Measurements from ENCODE around the gene RIBC2. TPM values are rescaled to one million over a fixed set of nuclear protein-coding genes. Genes with fewer than 3 reads are reported as not detected.

RIBC2 gene
- total RNA-seq, 2 experiments from 2014 or later: 0.78 TPM; not detected in 1

DNA sequence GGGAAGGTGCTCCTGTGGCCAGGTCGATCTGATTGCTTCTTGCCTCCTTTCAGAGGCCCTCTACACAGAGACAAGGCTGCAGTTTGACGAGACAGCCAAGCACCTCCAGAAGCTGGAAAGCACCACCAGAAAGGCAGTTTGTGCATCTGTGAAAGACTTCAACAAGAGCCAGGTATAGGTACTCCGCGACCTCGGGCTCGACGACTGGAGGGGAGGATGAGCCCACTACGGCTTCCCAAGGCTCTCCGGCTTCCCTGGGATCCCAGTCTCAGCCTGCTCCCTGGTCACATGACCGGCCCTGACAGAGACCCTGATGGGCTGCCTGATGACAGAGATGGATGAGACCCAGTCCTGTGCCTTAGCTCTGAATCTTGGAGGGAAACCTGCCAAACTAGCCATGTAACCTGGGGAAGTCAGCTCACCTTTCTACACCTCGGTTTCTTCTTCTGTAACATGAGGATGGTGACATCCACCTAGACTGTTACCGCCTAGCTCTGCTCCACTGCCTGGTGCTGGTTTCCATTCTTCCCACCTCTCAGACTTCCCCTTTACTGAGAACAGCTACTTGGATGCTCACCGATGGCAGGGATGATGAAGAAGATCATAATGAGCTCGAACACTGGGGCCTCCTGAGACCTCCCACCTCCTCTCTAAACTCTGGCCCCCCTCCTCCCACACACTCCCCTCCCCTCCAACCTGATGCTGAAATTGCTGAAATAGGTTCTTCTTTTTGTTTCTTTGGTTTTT, 8.9 kb downstream of the RIBC2 start:
- no peak for DNase-seq (ENCODE audit: low spot score)
- TF ChIP-seq EZH2phosphoT487 (IDR thresholded peaks at IDR 0.05; ENCODE audit: borderline replicate concordance, low read depth, low read length): no peak
- TF ChIP-seq, protein P1, sequence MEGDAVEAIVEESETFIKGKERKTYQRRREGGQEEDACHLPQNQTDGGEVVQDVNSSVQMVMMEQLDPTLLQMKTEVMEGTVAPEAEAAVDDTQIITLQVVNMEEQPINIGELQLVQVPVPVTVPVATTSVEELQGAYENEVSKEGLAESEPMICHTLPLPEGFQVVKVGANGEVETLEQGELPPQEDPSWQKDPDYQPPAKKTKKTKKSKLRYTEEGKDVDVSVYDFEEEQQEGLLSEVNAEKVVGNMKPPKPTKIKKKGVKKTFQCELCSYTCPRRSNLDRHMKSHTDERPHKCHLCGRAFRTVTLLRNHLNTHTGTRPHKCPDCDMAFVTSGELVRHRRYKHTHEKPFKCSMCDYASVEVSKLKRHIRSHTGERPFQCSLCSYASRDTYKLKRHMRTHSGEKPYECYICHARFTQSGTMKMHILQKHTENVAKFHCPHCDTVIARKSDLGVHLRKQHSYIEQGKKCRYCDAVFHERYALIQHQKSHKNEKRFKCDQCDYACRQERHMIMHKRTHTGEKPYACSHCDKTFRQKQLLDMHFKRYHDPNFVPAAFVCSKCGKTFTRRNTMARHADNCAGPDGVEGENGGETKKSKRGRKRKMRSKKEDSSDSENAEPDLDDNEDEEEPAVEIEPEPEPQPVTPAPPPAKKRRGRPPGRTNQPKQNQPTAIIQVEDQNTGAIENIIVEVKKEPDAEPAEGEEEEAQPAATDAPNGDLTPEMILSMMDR (conservative IDR thresholded peaks at IDR 0.05; ENCODE audit: low read length): no peak
- H3K9me2 ChIP-seq (ENCODE audit: insufficient read depth, low read length): no peaks in the 10 kb centered on the region
- no peak overlapping the region for H3K27ac ChIP-seq (ENCODE audit: low read depth, low read length, poor library complexity, severe bottlenecking)
- H3K4me3 ChIP-seq (ENCODE audit: low read depth, low read length, poor library complexity, severe bottlenecking): no peak overlapping the region
- ChIA-PET POLR2A (no interaction called here), CTCF (ENCODE audit: unreplicated experiment) (no interaction called here)
- no peak overlapping the region for H3K4me2 ChIP-seq (ENCODE audit: low read length)
- no peaks in the 10 kb centered on the region for H3K4me1 ChIP-seq (ENCODE audit: insufficient read depth, low read length, poor library complexity, severe bottlenecking)
- no peaks in the 10 kb centered on the region for H4K20me1 ChIP-seq (ENCODE audit: insufficient read depth, low read length)
- no peaks in the 10 kb centered on the region for H3K36me3 ChIP-seq (ENCODE audit: insufficient read depth, low read length)
- H2AFZ ChIP-seq (ENCODE audit: low read length): no peak overlapping the region
- intact Hi-C loops (cut with micrococcal nuclease; ENCODE audit: unreplicated experiment): no loop called here
- H3K9me3 ChIP-seq (ENCODE audit: low read length): no peaks in the 10 kb centered on the region
- BruUV-seq (replicated peaks): no TSS peak
- no peaks in the 10 kb centered on the region for H3K79me2 ChIP-seq (ENCODE audit: insufficient read depth, low read depth, low read length)

DNA sequence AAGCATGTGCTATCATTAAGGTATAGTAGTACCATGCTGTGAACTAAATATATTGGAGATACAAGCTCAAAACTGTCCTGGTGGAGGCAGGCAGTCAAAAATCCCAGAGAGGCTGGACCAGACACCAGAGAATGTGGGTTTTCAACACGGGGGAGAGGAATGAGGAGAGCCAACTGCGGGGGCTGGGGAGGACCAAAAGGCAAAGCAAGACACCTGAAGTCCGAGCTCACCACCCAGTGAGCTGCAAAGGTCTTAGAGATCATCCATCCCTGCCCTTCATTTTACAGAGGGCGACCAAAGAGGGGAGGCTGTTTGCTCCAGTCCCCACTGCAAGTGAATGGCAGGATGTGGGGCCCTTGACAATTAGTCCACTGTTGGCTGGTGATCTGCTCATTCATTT, 10.0 kb downstream of the RIBC2 start:
- no peaks in the 10 kb centered on the region for H3K9me3 ChIP-seq (ENCODE audit: low read length)
- H3K27ac ChIP-seq (ENCODE audit: low read depth, low read length, poor library complexity, severe bottlenecking): no peak overlapping the region
- no peaks in the 10 kb centered on the region for H4K20me1 ChIP-seq (ENCODE audit: insufficient read depth, low read length)
- no peak overlapping the region for H2AFZ ChIP-seq (ENCODE audit: low read length)
- intact Hi-C loops (cut with micrococcal nuclease; ENCODE audit: unreplicated experiment): no loop called here
- no TSS peak for BruUV-seq (replicated peaks)
- DNase-seq (ENCODE audit: low spot score): no peak
- no peak overlapping the region for H3K4me2 ChIP-seq (ENCODE audit: low read length)
- H3K36me3 ChIP-seq (ENCODE audit: insufficient read depth, low read length): no peaks in the 10 kb centered on the region
- TF ChIP-seq EZH2phosphoT487 (IDR thresholded peaks at IDR 0.05; ENCODE audit: borderline replicate concordance, low read depth, low read length): no peak
- TF ChIP-seq, protein P1 (conservative IDR thresholded peaks at IDR 0.05; ENCODE audit: low read length): no peak
- H3K4me1 ChIP-seq (ENCODE audit: insufficient read depth, low read length, poor library complexity, severe bottlenecking): no peaks in the 10 kb centered on the region
- no peak overlapping the region for H3K4me3 ChIP-seq (ENCODE audit: low read depth, low read length, poor library complexity, severe bottlenecking)
- CTCF ChIA-PET (ENCODE audit: unreplicated experiment): no interaction called here
- POLR2A ChIA-PET: no interaction called here
- H3K79me2 ChIP-seq (ENCODE audit: insufficient read depth, low read depth, low read length): no peaks in the 10 kb centered on the region
- no peaks in the 10 kb centered on the region for H3K9me2 ChIP-seq (ENCODE audit: insufficient read depth, low read length)

GRCh38 chr22:45424241-45424731, 10.8 kb downstream of the RIBC2 start:
- intact Hi-C loops (cut with micrococcal nuclease; ENCODE audit: unreplicated experiment): no loop called here
- no peak for DNase-seq (ENCODE audit: low spot score)
- POLR2A ChIA-PET: interaction anchor here (0.6 kb wide), 1 partner anchor 333 kb away, joined by 3 read pairs; no protein-coding TSS in a partner anchor
- H4K20me1 ChIP-seq (ENCODE audit: insufficient read depth, low read length): no peaks in the 10 kb centered on the region
- no peak overlapping the region for H3K4me3 ChIP-seq (ENCODE audit: low read depth, low read length, poor library complexity, severe bottlenecking)
- TF ChIP-seq EZH2phosphoT487 (IDR thresholded peaks at IDR 0.05; ENCODE audit: borderline replicate concordance, low read depth, low read length): no peak
- TF ChIP-seq, protein P1 (conservative IDR thresholded peaks at IDR 0.05; ENCODE audit: low read length): no peak
- H3K4me1 ChIP-seq (ENCODE audit: insufficient read depth, low read length, poor library complexity, severe bottlenecking): no peaks in the 10 kb centered on the region
- no peak overlapping the region for H2AFZ ChIP-seq (ENCODE audit: low read length)
- no peaks in the 10 kb centered on the region for H3K79me2 ChIP-seq (ENCODE audit: insufficient read depth, low read depth, low read length)
- CTCF ChIA-PET (ENCODE audit: unreplicated experiment): no interaction called here
- H3K9me2 ChIP-seq (ENCODE audit: insufficient read depth, low read length): no peaks in the 10 kb centered on the region
- no peak overlapping the region for H3K4me2 ChIP-seq (ENCODE audit: low read length)
- no peaks in the 10 kb centered on the region for H3K36me3 ChIP-seq (ENCODE audit: insufficient read depth, low read length)
- no peak overlapping the region for H3K27ac ChIP-seq (ENCODE audit: low read depth, low read length, poor library complexity, severe bottlenecking)
- BruUV-seq (replicated peaks): no TSS peak
- no peaks in the 10 kb centered on the region for H3K9me3 ChIP-seq (ENCODE audit: low read length)
